Measurements from ENCODE around the gene SERBP1. TPM values are rescaled to one million over a fixed set of nuclear protein-coding genes. Genes with fewer than 3 reads are reported as not detected.

Gene SERBP1
- total RNA-seq, 1 donor from 2014 or later, result 250 TPM

DNA sequence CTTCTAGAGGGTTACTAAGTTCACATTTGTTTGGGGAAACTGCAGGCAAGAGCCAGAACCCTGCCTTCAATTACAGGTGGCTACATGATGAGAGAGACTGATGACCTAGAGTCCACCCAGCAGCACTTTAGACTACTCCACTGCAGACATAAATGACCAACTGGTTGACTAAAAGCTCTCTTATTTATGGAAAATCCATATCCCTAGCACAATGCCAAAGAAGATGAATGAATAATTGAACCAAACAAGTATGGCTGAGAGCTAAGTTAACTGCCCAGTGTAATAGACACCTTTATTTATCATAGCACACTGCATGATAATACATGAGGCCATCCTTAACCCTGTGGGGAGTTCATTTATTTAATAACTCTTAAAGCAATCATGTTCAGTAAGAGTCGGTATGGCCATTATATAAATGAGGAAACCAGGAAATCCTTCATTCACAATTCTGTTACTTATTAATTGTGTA lies 62.1 kb downstream of the SERBP1 start:
- no peak for DNase-seq (ENCODE audit: extremely low read depth, low read depth, low spot score)

DNA sequence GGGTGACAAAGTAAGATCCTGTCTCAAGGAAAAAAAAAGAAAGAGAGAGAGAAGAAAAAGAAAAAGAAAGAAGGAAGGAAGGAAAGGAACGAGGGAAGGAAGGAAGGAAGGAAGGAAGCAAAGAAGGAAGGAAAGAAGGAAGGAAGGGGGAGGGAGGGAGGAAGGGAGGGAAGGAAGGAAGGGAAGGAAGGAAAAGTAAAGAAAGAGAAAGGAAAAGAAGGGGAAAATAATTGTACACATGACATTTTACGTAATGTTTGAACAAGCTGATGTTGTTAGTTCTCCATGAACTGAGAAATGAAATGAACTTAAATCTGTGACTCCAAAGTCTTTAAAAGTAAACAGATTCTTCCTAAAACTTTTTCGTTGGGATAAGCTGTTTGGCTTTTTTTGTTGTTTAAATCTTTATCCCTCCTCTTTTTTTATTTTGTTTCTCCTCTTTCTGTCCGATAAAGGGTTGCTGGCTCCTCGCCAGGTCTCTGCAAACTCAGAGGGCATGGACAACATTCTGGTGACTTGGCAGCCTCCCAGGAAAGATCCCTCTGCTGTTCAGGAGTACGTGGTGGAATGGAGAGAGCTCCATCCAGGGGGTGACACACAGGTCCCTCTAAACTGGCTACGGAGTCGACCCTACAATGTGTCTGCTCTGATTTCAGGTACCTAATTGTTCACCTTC lies 62.7 kb downstream of the SERBP1 start:
- DNase-seq (ENCODE audit: extremely low read depth, low read depth, low spot score), result no peak

DNA sequence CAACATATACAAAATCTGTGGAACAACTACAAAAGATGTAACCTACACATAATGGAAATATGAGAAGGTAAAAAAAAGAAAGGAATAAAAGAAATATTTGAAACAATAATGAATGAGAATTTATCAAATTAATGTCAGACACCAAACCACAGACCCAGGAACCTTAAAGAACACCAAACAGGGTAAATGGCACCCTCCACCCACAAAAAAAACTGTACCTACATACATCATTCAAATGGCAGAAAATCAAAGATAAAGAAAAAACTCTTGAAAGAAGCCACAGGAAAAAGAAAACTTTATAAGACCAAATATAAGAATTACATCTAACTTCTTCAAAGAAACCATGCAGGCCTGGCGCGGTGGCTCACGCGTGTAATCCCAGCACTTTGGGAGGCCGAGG lies 68.6 kb downstream of the SERBP1 start:
- no peak for DNase-seq (ENCODE audit: extremely low read depth, low read depth, low spot score)

DNA sequence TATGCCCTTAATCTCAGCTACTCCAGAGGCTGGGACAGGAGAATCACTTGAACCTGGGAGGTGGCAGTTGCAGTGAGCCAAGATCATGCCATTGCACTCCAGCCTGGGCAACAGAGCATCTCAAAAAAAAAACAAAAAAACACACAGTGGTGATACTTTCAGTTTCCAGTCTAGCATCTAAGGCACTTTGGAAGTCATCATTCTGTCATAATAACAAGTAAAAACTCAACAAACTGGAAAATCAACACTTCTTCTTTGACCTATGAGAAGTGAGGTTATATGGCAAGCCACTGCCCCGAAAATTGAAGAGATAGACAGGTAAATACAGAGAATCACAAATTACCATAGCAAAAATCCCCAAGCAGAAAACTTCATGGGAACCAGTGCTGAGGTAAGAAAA lies 70.6 kb downstream of the SERBP1 start:
- no peak for DNase-seq (ENCODE audit: extremely low read depth, low read depth, low spot score)

Other genes with a start within 250 kb of the SERBP1 start
- not detected in 2 replicates for gene IL12RB2, start 122.5 kb downstream of the SERBP1 start, total RNA-seq